GM12878 (cell line): Measurements from ENCODE around the gene TSC22D1. TPM values are rescaled to one million over a fixed set of nuclear protein-coding genes. Genes with fewer than 3 reads are reported as not detected.

ENCODE experiments used
- BMI1 ChIP-seq: fragments of 450-650 bp; IDR thresholded peaks from 2 replicates; pipeline ENCODE4 v1.6.1; 2016; ENCODE audit warnings: mild to moderate bottlenecking, moderate library complexity, borderline replicate concordance
- CBX3 ChIP-seq: fragments of 200-600 bp; sonication (generic); IDR thresholded peaks from 2 replicates; pipeline ENCODE4 v1.6.1; 2016; ENCODE audit warnings: low read depth, borderline replicate concordance
- CHD1 ChIP-seq: IDR thresholded peaks from 2 replicates; pipeline ENCODE4 v1.6.1; 2012; ENCODE audit warnings: low read depth, low read length, improper control_type of control experiment
- ESRRA ChIP-seq: IDR thresholded peaks from 2 replicates; pipeline ENCODE4 v1.6.1; 2012; ENCODE audit warnings: mild to moderate bottlenecking, low read length, improper control_type of control experiment
- FOXM1 ChIP-seq: IDR thresholded peaks from 2 replicates; pipeline ENCODE4 v1.6.1; 2012; ENCODE audit warnings: low read depth, mild to moderate bottlenecking, inconsistent platforms, low read length, moderate library complexity
- HCFC1 ChIP-seq: fragments of 150-350 bp; IDR thresholded peaks from 2 replicates; pipeline ENCODE4 v1.6.1; 2014; ENCODE audit warnings: low read length
- JUNB ChIP-seq: IDR thresholded peaks from 2 replicates; pipeline ENCODE4 v1.6.1; 2016; ENCODE audit warnings: antibody characterized with exemption, mild to moderate bottlenecking
- MXI1 ChIP-seq: fragments of 150-350 bp; IDR thresholded peaks from 2 replicates; pipeline ENCODE4 v1.6.1; 2011; ENCODE audit warnings: low read depth, mild to moderate bottlenecking, inconsistent platforms, low read length, improper control_type of control experiment
- NBN ChIP-seq: fragments of 450-650 bp; IDR thresholded peaks from 2 replicates; pipeline ENCODE4 v1.6.1; 2016
- NFYB ChIP-seq: IDR thresholded peaks from 2 replicates; pipeline ENCODE4 v1.6.1; 2011; ENCODE audit warnings: low read depth, mild to moderate bottlenecking, low read length, improper control_type of control experiment, moderate library complexity; ENCODE audit not compliant: insufficient read depth
- NR2C1 ChIP-seq: fragments of 450-650 bp; IDR thresholded peaks from 2 replicates; pipeline ENCODE4 v1.6.1; 2017; ENCODE audit warnings: antibody characterized with exemption, mild to moderate bottlenecking, moderate library complexity
- NR2F1 ChIP-seq: fragments of 450-650 bp; conservative IDR thresholded peaks from 2 replicates; pipeline ENCODE4 v1.6.1; 2017; ENCODE audit warnings: mild to moderate bottlenecking
- PAX8 ChIP-seq: fragments of 450-650 bp; IDR thresholded peaks from 2 replicates; pipeline ENCODE4 v1.6.1; 2017; ENCODE audit warnings: mild to moderate bottlenecking, moderate library complexity
- POLR2AphosphoS2 ChIP-seq: IDR thresholded peaks from 2 replicates; pipeline ENCODE4 v1.6.1; 2011; ENCODE audit warnings: low read depth, mild to moderate bottlenecking, low read length, improper control_type of control experiment, moderate library complexity
- RB1 ChIP-seq: fragments of 450-650 bp; formaldehyde crosslinking; IDR thresholded peaks from 2 replicates; pipeline ENCODE4 v1.6.1; 2017; ENCODE audit warnings: mild to moderate bottlenecking, borderline replicate concordance
- RUNX3 ChIP-seq: IDR thresholded peaks from 2 replicates; pipeline ENCODE4 v1.6.1; 2012; ENCODE audit warnings: low read length, inconsistent platforms
- SP1 ChIP-seq: IDR thresholded peaks from one replicate; pipeline ENCODE4 v1.6.1; 2011; ENCODE audit warnings: low read depth, low read length
- SRF ChIP-seq, 2 experiments: IDR thresholded peaks; 2 replicates each; pipeline ENCODE4 v1.6.1; 2011; ENCODE audit warnings: low read depth in 2 of 2, low read length in 2 of 2, mild to moderate bottlenecking in 1 of 2, moderate library complexity in 1 of 2
- TCF12 ChIP-seq: IDR thresholded peaks from 2 replicates; pipeline ENCODE4 v1.6.1; 2011; ENCODE audit warnings: low read depth, mild to moderate bottlenecking, low read length
- ZNF274 ChIP-seq: IDR thresholded peaks from one replicate; pipeline ENCODE4 v1.8.0; 2011; ENCODE audit not compliant: insufficient read length, insufficient read depth
- ZSCAN29 ChIP-seq: fragments of 450-650 bp; IDR thresholded peaks from 2 replicates; pipeline ENCODE4 v1.6.1; 2017; ENCODE audit warnings: mild to moderate bottlenecking, moderate library complexity
- ZZZ3 ChIP-seq: IDR thresholded peaks from 2 replicates; pipeline ENCODE4 v1.6.1; 2011; ENCODE audit warnings: low read depth; ENCODE audit not compliant: control insufficient read depth, insufficient read length
- polyA plus RNA-seq, 11 experiments: library from polyadenylated mRNA; depleted of rRNA in 4 of 11; unstranded in 6 of 11; stranded (reverse) in 5 of 11; fragments of >200 nt; fragmentation: Nextera tagmentation in 4 of 11; fragmentation: Illumina TruSeq in 1 of 11; extraction: Ambion mirVana in 4 of 11; extraction: Trizol in 1 of 11; gene quantifications; 1 replicate in 1 of 11; 2 replicates in 10 of 11; pipeline versions ENCODE4 v1.2.1 to v1.2.3, GENCODE V29; 2011 to 2016; ENCODE audit warnings: inconsistent platforms in 2 of 11, missing spikeins in 2 of 11, low read depth in 1 of 11
- total RNA-seq, 4 experiments: library from RNA; depleted of rRNA in 3 of 4; stranded (reverse); fragments of >200 nt in 3 of 4; fragmentation: Illumina TruSeq in 1 of 4; extraction: Trizol in 1 of 4; gene quantifications; 2 replicates each; pipeline versions ENCODE4 v1.2.1 to v1.2.3, GENCODE V29; 2013 to 2021
- TF ChIP-seq, protein P1 (sequence below): fragments of 450-650 bp; formaldehyde crosslinking; IDR thresholded peaks from 2 replicates; pipeline ENCODE4 v1.4.0; 2022; ENCODE audit warnings: mild to moderate bottlenecking, moderate library complexity
- TF ChIP-seq, protein P2 (sequence below): fragments of 150-350 bp; IDR thresholded peaks from 2 replicates; pipeline ENCODE4 v1.6.1; 2016; ENCODE audit warnings: low read depth, low read length
- TF ChIP-seq, protein P3 (sequence below): IDR thresholded peaks from 2 replicates; pipeline ENCODE4 v1.6.1; 2011; ENCODE audit warnings: borderline replicate concordance, low read depth, mild to moderate bottlenecking, moderate library complexity, low read length; ENCODE audit not compliant: insufficient read depth, poor library complexity, severe bottlenecking

The TSC22D1 gene
- total and polyA plus RNA-seq, 10 of the 15 experiments (the other 5 are each of a cell fraction or from before 2014, with no cell fraction given), result 0.37 to 15.7 (median 7.5) TPM

DNA sequence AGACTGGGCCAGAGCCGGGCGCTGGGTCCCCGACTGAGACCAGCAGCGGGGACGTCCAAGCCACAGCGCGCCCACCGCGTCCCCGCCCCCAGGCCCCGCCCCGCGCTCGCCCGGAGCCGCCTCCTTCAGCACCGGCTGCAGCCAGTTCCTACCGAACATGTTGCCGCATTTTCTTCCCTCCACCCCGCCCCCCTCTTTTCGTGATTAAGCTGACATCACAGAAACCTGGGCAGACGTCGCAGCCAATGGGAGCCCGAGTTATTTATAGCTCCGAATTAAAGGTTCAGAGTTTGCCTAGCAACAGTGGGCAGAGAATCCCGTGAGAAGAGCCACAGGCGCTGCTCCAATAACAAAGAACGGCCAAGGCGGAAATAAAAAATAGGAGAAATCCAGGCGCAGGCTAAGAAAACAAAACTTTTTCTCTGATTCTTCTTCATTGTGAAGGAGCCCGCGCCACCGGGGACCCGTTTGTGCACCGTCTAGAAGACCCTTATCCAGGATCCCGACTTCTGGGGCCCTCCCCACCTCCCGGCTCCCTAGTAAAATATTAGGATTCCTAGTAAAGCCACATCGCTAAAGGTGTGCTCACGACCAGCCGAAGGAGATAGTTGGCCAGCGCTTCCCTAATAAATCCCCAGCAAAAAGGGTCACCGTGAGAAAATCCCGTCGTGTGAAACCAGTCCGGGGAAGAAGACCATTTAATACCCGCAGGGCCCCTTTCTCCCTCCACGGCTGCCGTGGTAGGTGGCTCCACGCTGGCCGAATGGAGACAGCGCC lies 140.8 kb downstream of the TSC22D1 start (continued):
- TF ChIP-seq TCF12 (0 out of 2 replicates have a peak, but pooled peaks have one; percentile 10), CHD1 (no peak), SP1 (peak; percentile 22), FOXM1 (no peak), ESRRA (no peak), JUNB (no peak), CBX3 (no peak), NR2C1 (no peak), RUNX3 (no peak), ZZZ3 (no peak), NFYB (0 out of 2 replicates have a peak, but pooled peaks have one; percentile 30), HCFC1 (no peak), ZSCAN29 (no peak), SRF (IDR thresholded peaks at IDR 0.05; ENCODE audit: low read depth in 2 of 2, low read length in 2 of 2) (no peak), BMI1 (no peak), ZNF274 (no peak), RB1 (no peak), PAX8 (no peak), POLR2AphosphoS2 (no peak), NBN (no peak), NR2F1 (no peak), MXI1 (no peak)
- TF ChIP-seq, protein P1, sequence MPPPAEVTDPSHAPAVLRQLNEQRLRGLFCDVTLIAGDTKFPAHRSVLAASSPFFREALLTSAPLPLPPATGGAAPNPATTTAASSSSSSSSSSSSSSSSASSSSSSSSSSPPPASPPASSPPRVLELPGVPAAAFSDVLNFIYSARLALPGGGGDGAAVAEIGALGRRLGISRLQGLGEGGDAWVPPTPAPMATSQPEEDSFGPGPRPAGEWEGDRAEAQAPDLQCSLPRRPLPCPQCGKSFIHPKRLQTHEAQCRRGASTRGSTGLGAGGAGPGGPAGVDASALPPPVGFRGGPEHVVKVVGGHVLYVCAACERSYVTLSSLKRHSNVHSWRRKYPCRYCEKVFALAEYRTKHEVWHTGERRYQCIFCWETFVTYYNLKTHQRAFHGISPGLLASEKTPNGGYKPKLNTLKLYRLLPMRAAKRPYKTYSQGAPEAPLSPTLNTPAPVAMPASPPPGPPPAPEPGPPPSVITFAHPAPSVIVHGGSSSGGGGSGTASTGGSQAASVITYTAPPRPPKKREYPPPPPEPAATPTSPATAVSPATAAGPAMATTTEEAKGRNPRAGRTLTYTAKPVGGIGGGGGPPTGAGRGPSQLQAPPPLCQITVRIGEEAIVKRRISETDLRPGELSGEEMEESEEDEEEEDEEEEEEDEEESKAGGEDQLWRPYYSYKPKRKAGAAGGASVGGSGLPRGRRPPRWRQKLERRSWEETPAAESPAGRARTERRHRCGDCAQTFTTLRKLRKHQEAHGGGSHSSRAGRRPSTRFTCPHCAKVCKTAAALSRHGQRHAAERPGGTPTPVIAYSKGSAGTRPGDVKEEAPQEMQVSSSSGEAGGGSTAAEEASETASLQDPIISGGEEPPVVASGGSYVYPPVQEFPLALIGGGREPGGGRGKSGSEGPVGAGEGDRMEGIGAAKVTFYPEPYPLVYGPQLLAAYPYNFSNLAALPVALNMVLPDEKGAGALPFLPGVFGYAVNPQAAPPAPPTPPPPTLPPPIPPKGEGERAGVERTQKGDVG (CRISPR knock-in tag), result no peak
- TF ChIP-seq, protein P2, sequence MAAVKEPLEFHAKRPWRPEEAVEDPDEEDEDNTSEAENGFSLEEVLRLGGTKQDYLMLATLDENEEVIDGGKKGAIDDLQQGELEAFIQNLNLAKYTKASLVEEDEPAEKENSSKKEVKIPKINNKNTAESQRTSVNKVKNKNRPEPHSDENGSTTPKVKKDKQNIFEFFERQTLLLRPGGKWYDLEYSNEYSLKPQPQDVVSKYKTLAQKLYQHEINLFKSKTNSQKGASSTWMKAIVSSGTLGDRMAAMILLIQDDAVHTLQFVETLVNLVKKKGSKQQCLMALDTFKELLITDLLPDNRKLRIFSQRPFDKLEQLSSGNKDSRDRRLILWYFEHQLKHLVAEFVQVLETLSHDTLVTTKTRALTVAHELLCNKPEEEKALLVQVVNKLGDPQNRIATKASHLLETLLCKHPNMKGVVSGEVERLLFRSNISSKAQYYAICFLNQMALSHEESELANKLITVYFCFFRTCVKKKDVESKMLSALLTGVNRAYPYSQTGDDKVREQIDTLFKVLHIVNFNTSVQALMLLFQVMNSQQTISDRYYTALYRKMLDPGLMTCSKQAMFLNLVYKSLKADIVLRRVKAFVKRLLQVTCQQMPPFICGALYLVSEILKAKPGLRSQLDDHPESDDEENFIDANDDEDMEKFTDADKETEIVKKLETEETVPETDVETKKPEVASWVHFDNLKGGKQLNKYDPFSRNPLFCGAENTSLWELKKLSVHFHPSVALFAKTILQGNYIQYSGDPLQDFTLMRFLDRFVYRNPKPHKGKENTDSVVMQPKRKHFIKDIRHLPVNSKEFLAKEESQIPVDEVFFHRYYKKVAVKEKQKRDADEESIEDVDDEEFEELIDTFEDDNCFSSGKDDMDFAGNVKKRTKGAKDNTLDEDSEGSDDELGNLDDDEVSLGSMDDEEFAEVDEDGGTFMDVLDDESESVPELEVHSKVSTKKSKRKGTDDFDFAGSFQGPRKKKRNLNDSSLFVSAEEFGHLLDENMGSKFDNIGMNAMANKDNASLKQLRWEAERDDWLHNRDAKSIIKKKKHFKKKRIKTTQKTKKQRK, result no peak
- TF ChIP-seq, protein P3, sequence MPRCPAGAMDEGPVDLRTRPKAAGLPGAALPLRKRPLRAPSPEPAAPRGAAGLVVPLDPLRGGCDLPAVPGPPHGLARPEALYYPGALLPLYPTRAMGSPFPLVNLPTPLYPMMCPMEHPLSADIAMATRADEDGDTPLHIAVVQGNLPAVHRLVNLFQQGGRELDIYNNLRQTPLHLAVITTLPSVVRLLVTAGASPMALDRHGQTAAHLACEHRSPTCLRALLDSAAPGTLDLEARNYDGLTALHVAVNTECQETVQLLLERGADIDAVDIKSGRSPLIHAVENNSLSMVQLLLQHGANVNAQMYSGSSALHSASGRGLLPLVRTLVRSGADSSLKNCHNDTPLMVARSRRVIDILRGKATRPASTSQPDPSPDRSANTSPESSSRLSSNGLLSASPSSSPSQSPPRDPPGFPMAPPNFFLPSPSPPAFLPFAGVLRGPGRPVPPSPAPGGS, result no peak
